H9 (cell line): ENCODE measurements around the gene CD300A. TPM values are rescaled to one million over a fixed set of nuclear protein-coding genes. Genes with fewer than 3 reads are reported as not detected.

Experiments used
- DNase-seq: peaks from one replicate; pipeline ENCODE4 v3.0.0-alpha.2; 2017
- H2AFZ ChIP-seq: one replicate; pipeline ENCODE4 v1.6.1; 2013; ENCODE audit warnings: mild to moderate bottlenecking, low read length, control low read depth, moderate library complexity
- H2AK5ac ChIP-seq: 2 replicates; pipeline ENCODE4 v1.6.1; 2013; ENCODE audit warnings: low read length, control low read depth, mixed read lengths; ENCODE audit not compliant: insufficient read length
- H2BK120ac ChIP-seq: one replicate; pipeline ENCODE4 v1.6.1; 2013; ENCODE audit warnings: low read depth, mild to moderate bottlenecking, low read length, control low read depth, inconsistent platforms; ENCODE audit not compliant: poor library complexity, severe bottlenecking
- H2BK12ac ChIP-seq: 2 replicates; pipeline ENCODE4 v1.6.1; 2013; ENCODE audit warnings: low read length, control low read depth, mixed read lengths, low read depth; ENCODE audit not compliant: insufficient read length
- H2BK15ac ChIP-seq: 2 replicates; pipeline ENCODE4 v1.6.1; 2013; ENCODE audit warnings: low read depth, low read length, control low read depth
- H2BK20ac ChIP-seq: one replicate; pipeline ENCODE4 v1.6.1; 2013; ENCODE audit warnings: low read depth, mild to moderate bottlenecking, low read length, control low read depth, inconsistent platforms; ENCODE audit not compliant: poor library complexity, severe bottlenecking
- H2BK5ac ChIP-seq: 2 replicates; pipeline ENCODE4 v1.6.1; 2013; ENCODE audit warnings: low read length, control low read depth, mixed read lengths; ENCODE audit not compliant: insufficient read length
- H3K14ac ChIP-seq: 2 replicates; pipeline ENCODE4 v1.6.1; 2013; ENCODE audit warnings: low read length, control low read depth; ENCODE audit not compliant: insufficient read depth
- H3K18ac ChIP-seq: 2 replicates; pipeline ENCODE4 v1.6.1; 2013; ENCODE audit warnings: low read depth, mild to moderate bottlenecking, mixed read lengths, low read length, control low read depth; ENCODE audit not compliant: insufficient read length
- H3K23ac ChIP-seq: 2 replicates; pipeline ENCODE4 v1.6.1; 2013; ENCODE audit warnings: low read length, control low read depth, mixed read lengths, low read depth; ENCODE audit not compliant: insufficient read length
- H3K23me2 ChIP-seq: 2 replicates; pipeline ENCODE4 v1.6.1; 2013; ENCODE audit warnings: low read depth, mild to moderate bottlenecking, mixed read lengths, low read length, control low read depth; ENCODE audit not compliant: insufficient read length, poor library complexity, severe bottlenecking
- H3K27ac ChIP-seq: 2 replicates; pipeline ENCODE4 v1.5.1; 2013; ENCODE audit warnings: low read length, control low read depth, mixed read lengths, low read depth; ENCODE audit not compliant: insufficient read length
- H3K27me3 ChIP-seq: 2 replicates; pipeline ENCODE4 v1.6.1; 2013; ENCODE audit warnings: low read length, control low read depth, inconsistent platforms; ENCODE audit not compliant: insufficient read depth
- H3K4ac ChIP-seq: 2 replicates; pipeline ENCODE4 v1.6.1; 2013; ENCODE audit warnings: low read depth, mild to moderate bottlenecking, control low read depth, inconsistent platforms, low read length, moderate library complexity
- H3K4me1 ChIP-seq: 2 replicates; pipeline ENCODE4 v1.6.1; 2013; ENCODE audit warnings: low read length, control low read depth, inconsistent platforms; ENCODE audit not compliant: insufficient read depth
- H3K4me2 ChIP-seq: 2 replicates; pipeline ENCODE4 v1.6.1; 2013; ENCODE audit warnings: low read length, control low read depth, mixed read lengths; ENCODE audit not compliant: insufficient read length, insufficient read depth
- H3K56ac ChIP-seq: 2 replicates; pipeline ENCODE4 v1.6.1; 2013; ENCODE audit warnings: low read depth, mild to moderate bottlenecking, mixed read lengths, low read length, control low read depth; ENCODE audit not compliant: insufficient read length
- H3K79me1 ChIP-seq: 2 replicates; pipeline ENCODE4 v1.6.1; 2013; ENCODE audit warnings: low read depth, mild to moderate bottlenecking, moderate library complexity, low read length, control low read depth, inconsistent platforms; ENCODE audit not compliant: insufficient read depth, poor library complexity, severe bottlenecking
- H3K79me2 ChIP-seq: 2 replicates; pipeline ENCODE4 v1.6.1; 2013; ENCODE audit warnings: low read length, control low read depth, inconsistent platforms; ENCODE audit not compliant: insufficient read depth
- H3K9ac ChIP-seq: 2 replicates; pipeline ENCODE4 v1.6.1; 2013; ENCODE audit warnings: low read length, control low read depth, mixed read lengths; ENCODE audit not compliant: insufficient read length; ENCODE audit errors: extremely low read depth
- H3K9me3 ChIP-seq: one replicate; pipeline ENCODE4 v1.6.1; 2013; ENCODE audit warnings: low read depth, low read length, inconsistent platforms; ENCODE audit not compliant: control insufficient read depth
- H3T11ph ChIP-seq: one replicate; pipeline ENCODE4 v1.6.1; 2013; ENCODE audit warnings: mild to moderate bottlenecking, low read length, control low read depth, inconsistent platforms
- H4K20me1 ChIP-seq: one replicate; pipeline ENCODE4 v1.6.1; 2013; ENCODE audit not compliant: control insufficient read depth, insufficient read length, insufficient read depth
- H4K5ac ChIP-seq: 2 replicates; pipeline ENCODE4 v1.6.1; 2013; ENCODE audit warnings: low read depth, mild to moderate bottlenecking, mixed read lengths, low read length, control low read depth; ENCODE audit not compliant: insufficient read length
- H4K8ac ChIP-seq: replicated peaks from 2 replicates; pipeline ENCODE4 v1.6.1; 2013; ENCODE audit warnings: low read length, control low read depth, mixed read lengths, low read depth; ENCODE audit not compliant: insufficient read length
- H4K91ac ChIP-seq: 2 replicates; pipeline ENCODE4 v1.6.1; 2013; ENCODE audit warnings: low read depth, mild to moderate bottlenecking, moderate library complexity, mixed read lengths, low read length, control low read depth; ENCODE audit not compliant: insufficient read length
- H3K27ac Mint-ChIP-seq, 3 experiments: 2 replicates in 2 of 3; 3 replicates in 1 of 3; pipeline ENCODE4 v1.8.0; 2020 to 2021; ENCODE audit warnings: mixed read lengths in 3 of 3, mild to moderate bottlenecking in 1 of 3, moderate library complexity in 1 of 3
- H3K27me3 Mint-ChIP-seq: 2 replicates; pipeline ENCODE4 v1.8.0; 2021; ENCODE audit warnings: low read depth, mild to moderate bottlenecking, moderate library complexity, mixed read lengths
- H3K36me3 Mint-ChIP-seq, 3 experiments: 2 replicates in 2 of 3; 3 replicates in 1 of 3; pipeline ENCODE4 v1.8.0; 2020 to 2021; ENCODE audit warnings: low read depth in 3 of 3, mixed read lengths in 3 of 3; ENCODE audit not compliant: insufficient read depth in 1 of 3
- H3K4me1 Mint-ChIP-seq, 2 experiments: 2 replicates each; pipeline ENCODE4 v1.8.0; 2020; ENCODE audit warnings: mixed read lengths in 2 of 2
- H3K4me3 Mint-ChIP-seq, 2 experiments: 2 replicates in 1 of 2; 3 replicates in 1 of 2; pipeline ENCODE4 v1.8.0; 2020 to 2021; ENCODE audit warnings: mild to moderate bottlenecking in 2 of 2, mixed read lengths in 2 of 2, moderate library complexity in 1 of 2
- H3K9me3 Mint-ChIP-seq, 2 experiments: 2 replicates in 1 of 2; 3 replicates in 1 of 2; pipeline ENCODE4 v1.8.0; 2020; ENCODE audit warnings: mild to moderate bottlenecking in 2 of 2, mixed read lengths in 2 of 2, moderate library complexity in 1 of 2
- CTCF ChIP-seq: fragments of 200-600 bp; sonication (generic); conservative IDR thresholded peaks from 3 replicates; pipeline ENCODE4 v1.8.0; 2021; ENCODE audit warnings: antibody characterized with exemption, mild to moderate bottlenecking
- WGBS: extraction: QIAGEN DNeasy Blood & Tissue Kit; methylation state at CpG from one replicate; pipeline ENCODE4 v1.1.7; 2013; ENCODE audit warnings: missing lambda C conversion rate, low lambda C conversion rate, mixed read lengths; ENCODE audit not compliant: insufficient read length; ENCODE audit errors: extremely low coverage; 5-methylcytosine and 5-hydroxymethylcytosine counted together
- total RNA-seq: library from RNA; stranded (reverse); gene quantifications from 2 replicates; pipeline ENCODE4 v1.2.1, GENCODE V29; 2021

CD300A gene
- total RNA-seq, 1 experiment from 2014 or later, result not detected

GRCh38 chr17:74443516-74444296 lies 22.7 kb upstream of the CD300A start:
- Histone ChIP-seq H2AK5ac (no peak overlapping the region), H2BK12ac (no peak overlapping the region), H3T11ph (no peak overlapping the region), H2AFZ (no peak overlapping the region), H2BK120ac (no peak overlapping the region), H3K23me2 (no peaks in the 10 kb centered on the region), H2BK5ac (no peak overlapping the region), H3K4me1 (no peaks in the 10 kb centered on the region; the same call in 1 of the 2 replicates), H3K9me3 (no peaks in the 10 kb centered on the region), H3K18ac (no peak overlapping the region), H3K27ac (no peak overlapping the region), H4K91ac (no peak overlapping the region), H4K5ac (no peak overlapping the region), H3K23ac (no peak overlapping the region), H3K14ac (no peak overlapping the region), H3K79me1 (no peaks in the 10 kb centered on the region), H3K27me3 (no peaks in the 10 kb centered on the region), H4K8ac (no peak overlapping the region), H3K79me2 (no peaks in the 10 kb centered on the region), H2BK20ac (no peak overlapping the region), H3K56ac (no peak overlapping the region), H4K20me1 (no peaks in the 10 kb centered on the region), H2BK15ac (no peak overlapping the region), H3K4ac (no peak overlapping the region), H3K4me2 (no peak overlapping the region), H3K9ac (no peak overlapping the region)
- peaks cover 7% of the 10 kb centered on the region for H3K27me3 Mint-ChIP-seq
- DNase-seq, result no peak
- 0 out of 5 replicates have a peak, but pooled peaks cover 0 to 1% of the 10 kb centered on the region in 2 experiments for H3K9me3 Mint-ChIP-seq
- H3K36me3 Mint-ChIP-seq, result peaks cover 3 to 34% (median 8%) of the 10 kb centered on the region in 3 experiments; a peak in 5 of 7 replicates
- TF ChIP-seq CTCF, result no peak
- H3K4me3 Mint-ChIP-seq, result no peak overlapping the region
- no peak overlapping the region; a peak in 1 of 7 replicates for H3K27ac Mint-ChIP-seq
- peaks cover 19 to 25% of the 10 kb centered on the region in 2 experiments for H3K4me1 Mint-ChIP-seq
- WGBS, result no CpG with 5 or more reads among the region's 8 CpGs
